Parathyroid adenoma (tissue), 2 donors: ENCODE measurements around the gene ABCC1.

Experiments used
- H2AFZ ChIP-seq: fragments of 300-600 bp; sonication (generic); one replicate; pipeline ENCODE4 v1.7.0; 2017; ENCODE audit warnings: antibody characterized with exemption, mild to moderate bottlenecking
- H3K27ac ChIP-seq: fragments of 300-600 bp; sonication (generic); one replicate; pipeline ENCODE4 v1.7.0; 2017
- H3K27me3 ChIP-seq: fragments of 300-600 bp; sonication (generic); one replicate; pipeline ENCODE4 v1.7.0; 2017; ENCODE audit warnings: low read length; ENCODE audit not compliant: control insufficient read depth, insufficient read depth
- H3K36me3 ChIP-seq: fragments of 300-600 bp; sonication (generic); one replicate; pipeline ENCODE4 v1.7.0; 2017; ENCODE audit warnings: low read length; ENCODE audit not compliant: control insufficient read depth, insufficient read depth
- H3K4me1 ChIP-seq: fragments of 300-600 bp; sonication (generic); one replicate; pipeline ENCODE4 v1.7.0; 2017; ENCODE audit warnings: control low read depth
- H3K4me2 ChIP-seq: fragments of 300-600 bp; sonication (generic); one replicate; pipeline ENCODE4 v1.7.0; 2017; ENCODE audit warnings: low read length
- H3K4me3 ChIP-seq: fragments of 300-600 bp; sonication (generic); one replicate; pipeline ENCODE4 v1.7.0; 2017; ENCODE audit warnings: low read depth, low read length
- H3K79me2 ChIP-seq: fragments of 300-600 bp; sonication (generic); one replicate; pipeline ENCODE4 v1.7.0; 2017; ENCODE audit warnings: control low read depth
- H3K9ac ChIP-seq: fragments of 300-600 bp; sonication (generic); one replicate; pipeline ENCODE4 v1.7.0; 2017; ENCODE audit warnings: mild to moderate bottlenecking
- H3K9me3 ChIP-seq: fragments of 300-600 bp; sonication (generic); one replicate; pipeline ENCODE4 v1.7.0; 2017; ENCODE audit warnings: low read length; ENCODE audit not compliant: control insufficient read depth
- CTCF ChIP-seq: fragments of 300-600 bp; sonication (generic); IDR thresholded peaks from one replicate; pipeline ENCODE4 v1.7.0; 2017; ENCODE audit warnings: antibody characterized with exemption, mild to moderate bottlenecking
- donor health status: primary hyperparathyroidism.

ABCC1 gene

GRCh38 chr16:16086653-16087446, 137.4 kb downstream of the ABCC1 start:
- no peak for TF ChIP-seq CTCF
- H3K4me1 ChIP-seq: no peaks in the 10 kb centered on the region
- no peaks in the 10 kb centered on the region for H3K36me3 ChIP-seq
- no peak overlapping the region for H3K9ac ChIP-seq
- H3K4me2 ChIP-seq: no peak overlapping the region
- H3K9me3 ChIP-seq: no peaks in the 10 kb centered on the region
- H3K27ac ChIP-seq: no peak overlapping the region
- H3K79me2 ChIP-seq: no peaks in the 10 kb centered on the region
- H2AFZ ChIP-seq: no peak overlapping the region
- H3K27me3 ChIP-seq: no peaks in the 10 kb centered on the region
- H3K4me3 ChIP-seq: no peak overlapping the region

DNA sequence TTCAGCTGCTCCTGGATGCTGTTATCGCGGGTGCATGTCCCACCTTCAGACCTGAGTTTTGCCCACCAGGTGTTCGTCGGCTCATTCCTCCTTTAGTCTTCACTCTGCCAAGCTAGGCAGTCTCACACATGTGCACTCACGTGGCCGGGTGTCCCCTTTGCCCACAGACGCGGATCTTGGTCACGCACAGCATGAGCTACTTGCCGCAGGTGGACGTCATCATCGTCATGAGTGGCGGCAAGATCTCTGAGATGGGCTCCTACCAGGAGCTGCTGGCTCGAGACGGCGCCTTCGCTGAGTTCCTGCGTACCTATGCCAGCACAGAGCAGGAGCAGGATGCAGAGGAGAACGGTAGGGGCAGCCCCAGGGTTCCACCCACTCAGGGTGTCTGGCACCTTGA, 140.8 kb downstream of the ABCC1 start:
- H3K36me3 ChIP-seq: no peaks in the 10 kb centered on the region
- no peaks in the 10 kb centered on the region for H3K9me3 ChIP-seq
- H3K9ac ChIP-seq: no peak overlapping the region

GRCh38 chr16:16092925-16093627, 143.7 kb downstream of the ABCC1 start:
- TF ChIP-seq CTCF: no peak
- Histone ChIP-seq H3K27ac (peak overlapping the region; percentile 7), H3K27me3 (no peaks in the 10 kb centered on the region), H2AFZ (no peak overlapping the region), H3K4me2 (peak overlapping the region; percentile 30), H3K4me3 (no peak overlapping the region), H3K4me1 (peaks cover 3% of the 10 kb centered on the region), H3K36me3 (no peaks in the 10 kb centered on the region), H3K9ac (no peak overlapping the region), H3K9me3 (no peaks in the 10 kb centered on the region), H3K79me2 (no peaks in the 10 kb centered on the region)

More for the DNA sequence above, 140.8 kb downstream of the ABCC1 start:
- no peak overlapping the region for H3K4me3 ChIP-seq
- H3K79me2 ChIP-seq: no peaks in the 10 kb centered on the region
- H3K27ac ChIP-seq: no peak overlapping the region
- no peak overlapping the region for H3K4me2 ChIP-seq
- no peaks in the 10 kb centered on the region for H3K27me3 ChIP-seq
- TF ChIP-seq CTCF: no peak
- H3K4me1 ChIP-seq: peaks cover 3% of the 10 kb centered on the region
- no peak overlapping the region for H2AFZ ChIP-seq

- H3K36me3 ChIP-seq: no peaks in the 10 kb centered on the region
- H3K4me1 ChIP-seq: peaks cover 3% of the 10 kb centered on the region
- TF ChIP-seq CTCF: no peak
- no peaks in the 10 kb centered on the region for H3K9me3 ChIP-seq
- H3K27me3 ChIP-seq: no peaks in the 10 kb centered on the region
- no peaks in the 10 kb centered on the region for H3K79me2 ChIP-seq
- H3K27ac ChIP-seq: peak overlapping the region; percentile 7
- peak overlapping the region; percentile 30 for H3K4me2 ChIP-seq
- no peak overlapping the region for H2AFZ ChIP-seq
- H3K9ac ChIP-seq: no peak overlapping the region
- no peak overlapping the region for H3K4me3 ChIP-seq
Observed at GRCh38 chr16:16093628-16094332, 144.4 kb downstream of the ABCC1 start.
